UCSD-AML1 (cell line): Measurements from ENCODE around the gene CNDP2.

Experiments used
- DNase-seq: peaks from one replicate; lab custom pipeline; 2025; ENCODE audit not compliant: unreplicated experiment; lab: John Stamatoyannopoulos, UW

CNDP2 gene

DNA sequence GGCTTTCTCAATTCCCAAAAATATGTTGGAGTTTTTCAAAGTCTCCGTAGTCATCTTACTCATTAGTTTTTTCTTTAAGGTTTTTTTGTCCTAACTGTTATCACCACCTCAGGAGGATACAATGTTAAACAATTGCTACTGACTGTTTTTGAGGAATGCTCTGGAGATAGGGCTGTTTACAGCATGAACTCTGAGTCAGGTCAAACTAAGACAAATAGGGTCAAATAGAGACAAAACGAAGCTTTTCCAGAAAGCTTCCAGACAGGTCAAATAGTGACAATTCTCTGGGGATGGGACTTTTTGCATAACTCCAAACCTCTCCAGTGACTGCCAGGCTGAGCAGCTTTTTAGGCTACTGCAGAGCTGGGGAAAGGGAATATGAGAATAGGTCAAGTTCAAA, 23.9 kb upstream of the CNDP2 start:
- DNase-seq, result no peak

GRCh38 chr18:74473976-74474640, 22.1 kb upstream of the CNDP2 start:
- no peak for DNase-seq

DNA sequence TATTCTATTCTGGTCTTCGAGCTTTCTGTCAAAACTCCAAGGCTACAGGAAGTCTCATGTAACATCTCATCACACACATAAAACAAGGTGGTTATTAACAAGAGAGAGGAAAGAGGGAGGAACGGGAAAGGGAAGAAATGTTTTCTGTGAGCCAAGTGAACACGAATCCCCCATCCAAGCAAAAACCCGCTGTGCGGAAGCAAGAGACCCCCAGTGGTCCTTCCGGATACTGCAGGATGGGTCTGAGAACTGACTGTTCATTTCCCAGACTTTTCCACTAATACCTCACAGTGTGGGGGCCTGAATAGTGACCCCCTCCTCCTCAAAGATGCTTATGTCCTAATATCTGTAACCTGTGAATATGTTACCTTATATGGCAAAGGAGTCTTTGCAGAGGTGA, 20.0 kb upstream of the CNDP2 start:
- no peak for DNase-seq

- DNase-seq, result no peak
Measured at GRCh38 chr18:74477771-74478170, 18.4 kb upstream of the CNDP2 start.

GRCh38 chr18:74478316-74478715, 17.8 kb upstream of the CNDP2 start:
- DNase-seq, result no peak

DNA sequence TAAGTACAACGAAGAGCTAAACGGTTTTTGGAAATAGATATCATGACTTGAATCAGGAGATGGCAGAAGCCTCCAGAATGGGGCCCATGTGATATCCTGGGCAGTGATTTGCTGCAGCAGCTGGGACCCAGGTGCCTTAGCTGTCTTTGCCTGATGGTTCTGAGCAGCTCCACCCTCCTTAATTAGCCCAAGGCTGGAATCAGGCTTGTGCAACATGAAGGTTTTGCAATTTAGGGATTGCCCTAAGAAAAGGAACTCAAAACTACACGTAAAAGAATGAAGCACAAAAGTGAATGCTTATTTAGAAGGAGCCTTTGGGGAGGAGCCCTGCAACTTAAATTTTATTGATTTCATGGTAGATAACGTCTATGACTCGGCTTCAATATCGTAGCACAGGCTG, 17.3 kb upstream of the CNDP2 start:
- no peak for DNase-seq

- DNase-seq, result no peak
Measured at GRCh38 chr18:74479486-74480148, 16.5 kb upstream of the CNDP2 start.

GRCh38 chr18:74480149-74480651, 16.0 kb upstream of the CNDP2 start:
- DNase-seq, result no peak

DNA sequence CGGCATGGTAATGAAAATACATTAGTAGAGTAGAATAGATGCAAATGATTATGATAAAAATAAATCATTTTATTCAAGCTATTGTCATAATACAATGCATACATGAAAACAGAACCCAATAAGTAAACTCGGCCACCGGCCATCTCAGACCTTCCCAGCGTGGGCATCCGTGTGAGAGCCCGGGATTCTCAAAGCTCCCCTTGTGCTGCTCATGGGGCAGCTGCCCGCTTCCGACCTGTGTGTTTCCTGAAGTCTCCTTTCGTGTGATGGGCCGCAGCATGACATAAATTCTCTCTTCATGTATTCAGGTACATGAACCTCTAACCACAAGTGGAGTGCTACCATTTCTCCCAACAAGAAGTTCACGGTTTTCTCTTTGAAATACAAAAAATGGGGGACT, 13.5 kb upstream of the CNDP2 start:
- no peak for DNase-seq

- no peak for DNase-seq
Measured at GRCh38 chr18:74486119-74486849, 9.9 kb upstream of the CNDP2 start.

DNA sequence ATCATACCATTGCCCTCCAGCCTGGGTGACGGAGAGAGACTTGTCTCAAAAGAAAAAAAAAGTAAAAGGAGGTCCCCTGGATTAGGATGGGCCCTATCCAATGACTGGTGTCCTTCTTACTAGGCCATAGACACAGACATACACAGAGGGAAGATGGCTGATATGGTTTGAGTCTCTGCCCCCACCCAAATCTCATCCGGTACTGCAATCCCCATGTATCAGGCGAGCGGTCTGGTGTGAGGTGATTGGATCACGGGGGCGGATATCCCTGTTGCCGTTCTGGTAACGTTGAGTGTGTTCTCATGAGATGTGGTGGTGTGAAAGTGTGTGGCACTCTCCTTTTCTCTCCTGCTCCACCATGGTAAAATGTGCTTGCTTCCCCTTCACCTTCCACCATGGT, 7.8 kb upstream of the CNDP2 start:
- DNase-seq, result no peak

DNA sequence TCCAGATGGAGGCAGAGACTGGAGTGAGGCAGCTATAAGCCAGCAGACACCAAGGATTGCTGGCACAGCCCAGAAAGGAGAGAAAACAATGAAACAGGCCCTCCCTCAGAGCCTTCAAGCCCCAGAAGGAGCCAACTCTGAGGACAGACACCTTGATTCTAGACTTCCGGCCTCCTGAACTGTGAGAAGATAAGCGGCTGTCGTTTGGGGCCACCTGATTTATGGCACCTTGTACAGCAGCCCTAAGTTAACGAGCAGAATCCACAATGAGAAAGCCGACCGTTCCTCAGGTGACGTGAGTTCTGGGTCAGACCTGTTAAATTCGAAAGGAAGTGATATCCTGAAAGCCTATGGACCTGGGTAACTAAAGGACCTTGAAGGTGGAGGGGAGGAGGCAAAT, 7.3 kb upstream of the CNDP2 start:
- no peak for DNase-seq

DNA sequence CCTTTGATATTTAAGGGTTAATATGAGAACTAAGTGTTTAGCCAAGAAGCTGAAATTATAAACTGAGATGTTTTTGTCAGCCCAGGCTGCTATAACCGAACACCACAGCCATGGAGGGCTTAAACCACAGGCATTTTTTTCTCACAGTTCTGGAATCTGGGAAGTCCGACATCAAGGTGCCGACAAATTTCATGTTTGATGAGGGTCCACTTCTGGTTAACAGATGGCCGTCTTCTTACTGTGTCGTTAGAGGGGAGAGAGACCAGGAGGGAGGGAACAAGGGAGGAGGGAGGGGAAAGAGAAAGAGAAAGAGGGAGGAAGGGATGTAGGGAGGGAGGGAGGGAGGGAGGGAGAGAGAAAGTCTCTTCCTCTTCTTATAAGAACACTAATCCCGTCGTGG, 6.5 kb upstream of the CNDP2 start:
- no peak for DNase-seq

- DNase-seq, result no peak
Measured at GRCh38 chr18:74492259-74492658, 3.9 kb upstream of the CNDP2 start.

- DNase-seq, result peak; percentile 58
Measured at GRCh38 chr18:74493689-74494088, 2.5 kb upstream of the CNDP2 start.

- DNase-seq, result no peak
Measured at GRCh38 chr18:74494514-74494913, 1.6 kb upstream of the CNDP2 start.

GRCh38 chr18:74496508-74497323, 553 bp downstream of the CNDP2 start:
- DNase-seq, result peak; percentile 79

DNA sequence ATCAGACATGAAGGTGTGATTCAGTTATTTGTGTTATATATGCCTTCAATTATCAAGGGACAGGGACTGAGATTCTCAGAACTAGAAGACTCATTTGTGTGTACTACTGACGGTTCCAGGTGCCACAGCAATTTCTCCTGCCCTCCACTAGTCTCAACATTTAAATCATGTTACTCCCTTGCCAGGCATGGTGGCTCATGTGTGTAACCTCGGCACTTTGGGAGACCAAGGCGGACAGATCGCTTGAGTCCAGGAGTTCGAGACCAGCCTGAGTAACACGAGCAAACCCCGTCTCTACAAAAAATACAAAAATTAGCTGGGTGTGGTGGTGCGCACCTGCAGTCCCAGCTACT, 1.1 kb downstream of the CNDP2 start:
- DNase-seq, result no peak

GRCh38 chr18:74497778-74498177, 1.6 kb downstream of the CNDP2 start:
- no peak for DNase-seq

- peak; percentile 73 for DNase-seq
Measured at GRCh38 chr18:74498712-74499627, 2.8 kb downstream of the CNDP2 start.
